Measurements from ENCODE around the gene HSF5. TPM values are rescaled to one million over a fixed set of nuclear protein-coding genes. Genes with fewer than 3 reads are reported as not detected.

The HSF5 gene
- total RNA-seq, 1 experiment from 2014 or later, result not detected

GRCh38 chr17:58388302-58389190 is 99.7 kb downstream of the HSF5 start:
- peaks cover 30% of the 10 kb centered on the region for H3K4me1 Mint-ChIP-seq (ENCODE audit: insufficient read depth, unreplicated experiment)

GRCh38 chr17:58387834-58388233 is 100.4 kb downstream of the HSF5 start:
- no TSS peak for BruUV-seq (replicated peaks)
- DNase-seq (ENCODE audit: unreplicated experiment), result no peak
- POLR2A ChIA-PET, result interaction anchor here (1.0 to 2.5 kb wide), 4 partner anchors 13 to 23 kb away, joined by 3 to 12 read pairs (median 6); no protein-coding TSS in a partner anchor
- H3K36me3 Mint-ChIP-seq (ENCODE audit: insufficient read depth, unreplicated experiment), result peaks cover 4% of the 10 kb centered on the region
- TF ChIP-seq, protein P1, sequence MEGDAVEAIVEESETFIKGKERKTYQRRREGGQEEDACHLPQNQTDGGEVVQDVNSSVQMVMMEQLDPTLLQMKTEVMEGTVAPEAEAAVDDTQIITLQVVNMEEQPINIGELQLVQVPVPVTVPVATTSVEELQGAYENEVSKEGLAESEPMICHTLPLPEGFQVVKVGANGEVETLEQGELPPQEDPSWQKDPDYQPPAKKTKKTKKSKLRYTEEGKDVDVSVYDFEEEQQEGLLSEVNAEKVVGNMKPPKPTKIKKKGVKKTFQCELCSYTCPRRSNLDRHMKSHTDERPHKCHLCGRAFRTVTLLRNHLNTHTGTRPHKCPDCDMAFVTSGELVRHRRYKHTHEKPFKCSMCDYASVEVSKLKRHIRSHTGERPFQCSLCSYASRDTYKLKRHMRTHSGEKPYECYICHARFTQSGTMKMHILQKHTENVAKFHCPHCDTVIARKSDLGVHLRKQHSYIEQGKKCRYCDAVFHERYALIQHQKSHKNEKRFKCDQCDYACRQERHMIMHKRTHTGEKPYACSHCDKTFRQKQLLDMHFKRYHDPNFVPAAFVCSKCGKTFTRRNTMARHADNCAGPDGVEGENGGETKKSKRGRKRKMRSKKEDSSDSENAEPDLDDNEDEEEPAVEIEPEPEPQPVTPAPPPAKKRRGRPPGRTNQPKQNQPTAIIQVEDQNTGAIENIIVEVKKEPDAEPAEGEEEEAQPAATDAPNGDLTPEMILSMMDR (IDR thresholded peaks at IDR 0.05; ENCODE audit: unreplicated experiment), result no peak
- H3K9me3 Mint-ChIP-seq (ENCODE audit: unreplicated experiment), result no peaks in the 10 kb centered on the region
- no peaks in the 10 kb centered on the region for H3K27me3 Mint-ChIP-seq (ENCODE audit: insufficient read depth, unreplicated experiment)
- H3K4me3 Mint-ChIP-seq (ENCODE audit: unreplicated experiment), result no peak overlapping the region
- H3K27ac Mint-ChIP-seq (ENCODE audit: low read depth, unreplicated experiment), result no peak overlapping the region
- intact Hi-C loops (cut with micrococcal nuclease), result no loop called here
- CTCF ChIA-PET, result no interaction called here
- H3K4me1 Mint-ChIP-seq (ENCODE audit: insufficient read depth, unreplicated experiment), result peaks cover 30% of the 10 kb centered on the region

More at GRCh38 chr17:58388302-58389190, 99.7 kb downstream of the HSF5 start:
- TF ChIP-seq, protein P1 (IDR thresholded peaks at IDR 0.05; ENCODE audit: unreplicated experiment), result no peak
- Mint-ChIP-seq H3K36me3 (ENCODE audit: insufficient read depth, unreplicated experiment) (peaks cover 4% of the 10 kb centered on the region), H3K27me3 (ENCODE audit: insufficient read depth, unreplicated experiment) (no peaks in the 10 kb centered on the region), H3K4me3 (ENCODE audit: unreplicated experiment) (no peak overlapping the region), H3K9me3 (ENCODE audit: unreplicated experiment) (no peaks in the 10 kb centered on the region), H3K27ac (ENCODE audit: low read depth, unreplicated experiment) (no peak overlapping the region)
- no TSS peak for BruUV-seq (replicated peaks)
- peak; percentile 13 for DNase-seq (ENCODE audit: unreplicated experiment)
- intact Hi-C loops (cut with micrococcal nuclease), result no loop called here
- CTCF ChIA-PET, result interaction anchor here (0.6 kb wide), 3 partner anchors 16 to 37 kb away, joined by 3 to 4 read pairs (median 4); partner anchors contain the start of gene RNF43
- POLR2A ChIA-PET, result interaction anchor here (0.8 to 5.1 kb wide), 10 partner anchors 8 to 36 kb away, joined by 3 to 63 read pairs (median 5); partner anchors contain the start of genes RNF43 and SUPT4H1

DNA sequence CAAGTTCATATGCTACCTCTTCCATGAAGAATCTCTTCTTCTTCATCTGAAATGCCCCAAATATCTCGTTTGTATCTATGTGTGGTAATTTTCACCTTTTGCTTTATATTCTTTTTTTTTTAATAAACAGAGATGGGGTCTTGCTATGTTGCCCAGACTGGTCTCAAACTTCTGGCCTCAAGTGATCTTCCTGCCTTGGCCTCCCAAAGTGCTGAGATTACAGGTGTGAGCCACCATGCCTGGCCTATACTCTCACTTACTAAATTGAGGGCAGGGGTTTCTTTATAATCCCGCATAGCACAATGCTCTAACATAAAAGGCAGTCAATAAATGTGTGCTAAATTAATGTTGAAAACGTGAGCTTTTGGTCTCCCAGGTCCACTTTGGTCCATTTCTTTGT is 101.5 kb downstream of the HSF5 start:
- Mint-ChIP-seq H3K9me3 (ENCODE audit: unreplicated experiment) (no peaks in the 10 kb centered on the region), H3K4me1 (ENCODE audit: insufficient read depth, unreplicated experiment) (peaks cover 25% of the 10 kb centered on the region), H3K4me3 (ENCODE audit: unreplicated experiment) (no peak overlapping the region), H3K36me3 (ENCODE audit: insufficient read depth, unreplicated experiment) (peaks cover 1% of the 10 kb centered on the region), H3K27me3 (ENCODE audit: insufficient read depth, unreplicated experiment) (no peaks in the 10 kb centered on the region), H3K27ac (ENCODE audit: low read depth, unreplicated experiment) (no peak overlapping the region)
- intact Hi-C loops (cut with micrococcal nuclease), result no loop called here
- TF ChIP-seq, protein P1 (IDR thresholded peaks at IDR 0.05; ENCODE audit: unreplicated experiment), result no peak
- BruUV-seq (replicated peaks), result no TSS peak
- CTCF ChIA-PET, result no interaction called here
- DNase-seq (ENCODE audit: unreplicated experiment), result no peak
- POLR2A ChIA-PET, result interaction anchor here (0.7 to 1.5 kb wide), 3 partner anchors 24 to 35 kb away, joined by 3 to 5 read pairs (median 4); partner anchors contain the start of genes RNF43 and SUPT4H1

GRCh38 chr17:58385359-58385899 is 102.8 kb downstream of the HSF5 start:
- TF ChIP-seq, protein P1 (IDR thresholded peaks at IDR 0.05; ENCODE audit: unreplicated experiment), result no peak
- no peaks in the 10 kb centered on the region for H3K9me3 Mint-ChIP-seq (ENCODE audit: unreplicated experiment)
- ChIA-PET CTCF (no interaction called here), POLR2A (no interaction called here)
- no TSS peak for BruUV-seq (replicated peaks)
- H3K4me1 Mint-ChIP-seq (ENCODE audit: insufficient read depth, unreplicated experiment), result peaks cover 15% of the 10 kb centered on the region
- no peak for DNase-seq (ENCODE audit: unreplicated experiment)
- H3K27ac Mint-ChIP-seq (ENCODE audit: low read depth, unreplicated experiment), result no peak overlapping the region
- no peaks in the 10 kb centered on the region for H3K27me3 Mint-ChIP-seq (ENCODE audit: insufficient read depth, unreplicated experiment)
- intact Hi-C loops (cut with micrococcal nuclease), result no loop called here
- H3K36me3 Mint-ChIP-seq (ENCODE audit: insufficient read depth, unreplicated experiment), result no peaks in the 10 kb centered on the region
- no peak overlapping the region for H3K4me3 Mint-ChIP-seq (ENCODE audit: unreplicated experiment)

Measured in MCF 10A (cell line).